IMR-90 (cell line): ENCODE measurements around the gene TSHZ3. TPM values are rescaled to one million over a fixed set of nuclear protein-coding genes. Genes with fewer than 3 reads are reported as not detected.
A peak's percentile ranks its signal among the peaks of the same experiment; 100 is the strongest.

ENCODE experiments used
- ATAC-seq: fragments of 200-7000 bp; cut with Tn5 transposase; 2 replicates; pipeline ENCODE4 v1.9.1; 2020; ENCODE audit warnings: low read depth, mild to moderate bottlenecking, moderate library complexity
- BruUV-seq: library from RNA; stranded (reverse); fragments of 400-500 nt; replicated peaks from 2 replicates; lab custom pipeline; 2021; lab: Mats Ljungman, UMichigan
- CTCF ChIA-PET: fragments of 300-600 bp; formaldehyde crosslinking; extraction: SDS; loops from one replicate; lab custom pipeline; 2021; ENCODE audit warnings: antibody characterized with exemption; lab: Yijun Ruan, JAX
- POLR2A ChIA-PET: fragments of 300-600 bp; sonication (Branson Sonifier 250); formaldehyde crosslinking; loops from one replicate; lab custom pipeline; 2022; ENCODE audit warnings: antibody characterized with exemption; ENCODE audit not compliant: unreplicated experiment; lab: Charles Lee
- DNase-seq: peaks from one replicate; pipeline ENCODE4 v3.0.0; 2013
- H2AFZ ChIP-seq: replicated peaks from 2 replicates; pipeline ENCODE3; 2013; ENCODE audit warnings: low read length, mild to moderate bottlenecking; ENCODE audit not compliant: poor library complexity
- H2AK5ac ChIP-seq: 2 replicates; pipeline ENCODE4 v1.6.1; 2013; ENCODE audit warnings: low read depth, low read length, inconsistent platforms
- H2AK9ac ChIP-seq: replicated peaks from 2 replicates; pipeline ENCODE3; 2013; ENCODE audit warnings: mild to moderate bottlenecking, low read depth, low read length, moderate library complexity; ENCODE audit not compliant: poor library complexity
- H2BK120ac ChIP-seq: 2 replicates; pipeline ENCODE4 v1.6.1; 2013; ENCODE audit warnings: low read depth, low read length, inconsistent platforms
- H2BK15ac ChIP-seq: 3 replicates; pipeline ENCODE4 v1.6.1; 2013; ENCODE audit warnings: low read depth, low read length, inconsistent platforms
- H2BK20ac ChIP-seq: 2 replicates; pipeline ENCODE4 v1.6.1; 2013; ENCODE audit warnings: low read depth, mild to moderate bottlenecking, inconsistent platforms, low read length, moderate library complexity
- H2BK5ac ChIP-seq: 2 replicates; pipeline ENCODE4 v1.6.1; 2013; ENCODE audit warnings: mild to moderate bottlenecking, low read depth, low read length, inconsistent platforms; ENCODE audit not compliant: poor library complexity, severe bottlenecking
- H3K14ac ChIP-seq: replicated peaks from 2 replicates; pipeline ENCODE4 v1.6.1; 2013; ENCODE audit warnings: low read depth, low read length, inconsistent platforms
- H3K18ac ChIP-seq: 2 replicates; pipeline ENCODE4 v1.6.1; 2013; ENCODE audit warnings: low read depth, low read length, control low read depth
- H3K23ac ChIP-seq: 2 replicates; pipeline ENCODE4 v1.6.1; 2013; ENCODE audit warnings: low read depth, low read length, inconsistent platforms
- H3K27ac ChIP-seq: 2 replicates; pipeline ENCODE4 v1.5.1; 2013; ENCODE audit warnings: mild to moderate bottlenecking, control low read depth, low read length; ENCODE audit not compliant: insufficient read depth
- H3K27me3 ChIP-seq: 2 replicates; pipeline ENCODE4 v1.6.1; 2013; ENCODE audit warnings: low read length; ENCODE audit not compliant: control insufficient read depth, insufficient read depth
- H3K36me3 ChIP-seq: 2 replicates; pipeline ENCODE4 v1.6.1; 2013; ENCODE audit warnings: low read length, mixed read lengths; ENCODE audit not compliant: control insufficient read depth, insufficient read depth
- H3K4ac ChIP-seq: 2 replicates; pipeline ENCODE4 v1.6.1; 2013; ENCODE audit warnings: low read depth, low read length, inconsistent platforms
- H3K4me1 ChIP-seq: 2 replicates; pipeline ENCODE4 v1.6.1; 2013; ENCODE audit warnings: low read length, mixed read lengths; ENCODE audit not compliant: control insufficient read depth, insufficient read depth
- H3K4me2 ChIP-seq: 2 replicates; pipeline ENCODE4 v1.6.1; 2013; ENCODE audit warnings: low read depth, mild to moderate bottlenecking, control low read depth, low read length, moderate library complexity
- H3K4me3 ChIP-seq: 2 replicates; pipeline ENCODE4 v1.5.1; 2013; ENCODE audit warnings: low read depth, mild to moderate bottlenecking, control low read depth, low read length, moderate library complexity; ENCODE audit not compliant: insufficient read depth
- H3K56ac ChIP-seq: 2 replicates; pipeline ENCODE4 v1.6.1; 2013; ENCODE audit warnings: low read length, inconsistent platforms; ENCODE audit not compliant: insufficient read depth; ENCODE audit errors: extremely low read depth
- H3K79me1 ChIP-seq, 2 experiments: 2 replicates each; pipeline ENCODE4 v1.6.1; 2013; ENCODE audit warnings: low read length in 2 of 2, inconsistent platforms in 1 of 2, low read depth in 1 of 2
- H3K9ac ChIP-seq: 2 replicates; pipeline ENCODE4 v1.6.1; 2013; ENCODE audit warnings: low read depth, low read length, control low read depth
- H3K9me1 ChIP-seq: 2 replicates; pipeline ENCODE4 v1.6.1; 2013; ENCODE audit warnings: low read length, inconsistent platforms; ENCODE audit not compliant: insufficient read depth
- H3K9me3 ChIP-seq: 2 replicates; pipeline ENCODE4 v1.6.1; 2013; ENCODE audit warnings: low read length; ENCODE audit not compliant: control insufficient read depth, insufficient read depth
- H4K20me1 ChIP-seq: 2 replicates; pipeline ENCODE4 v1.6.1; 2013; ENCODE audit warnings: low read length, inconsistent platforms; ENCODE audit not compliant: insufficient read depth
- H4K5ac ChIP-seq: 2 replicates; pipeline ENCODE4 v1.6.1; 2013; ENCODE audit warnings: mild to moderate bottlenecking, low read depth, low read length, control low read depth
- H4K8ac ChIP-seq, 2 experiments: 2 replicates each; pipeline ENCODE4 v1.6.1; 2013; ENCODE audit warnings: low read depth in 2 of 2, low read length in 2 of 2, control low read depth in 1 of 2, inconsistent platforms in 1 of 2
- H4K91ac ChIP-seq: 2 replicates; pipeline ENCODE4 v1.6.1; 2013; ENCODE audit warnings: low read depth, low read length, inconsistent platforms; ENCODE audit not compliant: insufficient read depth
- CEBPB ChIP-seq: IDR thresholded peaks from 2 replicates; pipeline ENCODE4 v1.6.1; 2012; ENCODE audit warnings: low read depth, low read length, improper control_type of control experiment
- MAZ ChIP-seq: IDR thresholded peaks from 2 replicates; pipeline ENCODE4 v1.6.1; 2012; ENCODE audit warnings: low read depth, mild to moderate bottlenecking, low read length, improper control_type of control experiment, moderate library complexity, borderline replicate concordance
- NFE2L2 ChIP-seq: fragments of 150-350 bp; IDR thresholded peaks from 2 replicates; pipeline ENCODE4 v1.6.1; 2016; ENCODE audit warnings: low read depth, mild to moderate bottlenecking, low read length
- POLR2A ChIP-seq: IDR thresholded peaks from 2 replicates; pipeline ENCODE4 v1.6.1; 2012; ENCODE audit warnings: mild to moderate bottlenecking, low read depth, low read length
- RAD21 ChIP-seq: IDR thresholded peaks from 2 replicates; pipeline ENCODE4 v1.6.1; 2012; ENCODE audit warnings: low read length, improper control_type of control experiment
- WGBS, 2 experiments: methylation state at CpG; one replicate each; pipeline versions ENCODE4 v1.1.5 to v1.1.7; 2013; ENCODE audit warnings: missing lambda C conversion rate in 2 of 2; ENCODE audit not compliant: insufficient read length in 1 of 2; ENCODE audit errors: extremely low coverage in 2 of 2; 5-methylcytosine and 5-hydroxymethylcytosine counted together
- dilution Hi-C: fragments of 300-500 bp; cut with HindIII; formaldehyde crosslinking; loops from one replicate; pipeline ENCODE4 v1.14.3; 2018; ENCODE audit warnings: low sequenced_read_pairs; ENCODE audit not compliant: unreplicated experiment
- in situ Hi-C: fragments of 300-500 bp; cut with MboI; formaldehyde crosslinking; loops from 3 replicates; pipeline ENCODE4 v1.14.3; 2019; ENCODE audit warnings: low sequenced_read_pairs, inconsistent platforms, mixed read lengths
- intact Hi-C: fragments of 100-400 bp; cut with micrococcal nuclease; formaldehyde crosslinking; loops from 2 replicates; pipeline ENCODE4 v1.10.0; 2022
- polyA plus RNA-seq, 3 experiments: library from polyadenylated mRNA; depleted of rRNA; stranded (reverse); fragments of >200 nt; gene quantifications; 2 replicates each; pipeline ENCODE4 v1.2.3, GENCODE V29; 2012; ENCODE audit warnings: low replicate concordance in 1 of 3
- total RNA-seq: library from RNA; depleted of rRNA; stranded (reverse); fragments of >200 nt; gene quantifications from 2 replicates; pipeline ENCODE4 v1.2.3, GENCODE V29; 2012
- TF ChIP-seq, protein P1 (sequence below): fragments of 150-350 bp; IDR thresholded peaks from 2 replicates; pipeline ENCODE4 v1.6.1; 2017; ENCODE audit warnings: mild to moderate bottlenecking, antibody characterized with exemption, low read length, low read depth

TSHZ3 gene
- total and polyA plus RNA-seq, 2 of the 4 experiments (the other 2 are of a cell fraction), result 8.1 to 13.0 TPM

DNA sequence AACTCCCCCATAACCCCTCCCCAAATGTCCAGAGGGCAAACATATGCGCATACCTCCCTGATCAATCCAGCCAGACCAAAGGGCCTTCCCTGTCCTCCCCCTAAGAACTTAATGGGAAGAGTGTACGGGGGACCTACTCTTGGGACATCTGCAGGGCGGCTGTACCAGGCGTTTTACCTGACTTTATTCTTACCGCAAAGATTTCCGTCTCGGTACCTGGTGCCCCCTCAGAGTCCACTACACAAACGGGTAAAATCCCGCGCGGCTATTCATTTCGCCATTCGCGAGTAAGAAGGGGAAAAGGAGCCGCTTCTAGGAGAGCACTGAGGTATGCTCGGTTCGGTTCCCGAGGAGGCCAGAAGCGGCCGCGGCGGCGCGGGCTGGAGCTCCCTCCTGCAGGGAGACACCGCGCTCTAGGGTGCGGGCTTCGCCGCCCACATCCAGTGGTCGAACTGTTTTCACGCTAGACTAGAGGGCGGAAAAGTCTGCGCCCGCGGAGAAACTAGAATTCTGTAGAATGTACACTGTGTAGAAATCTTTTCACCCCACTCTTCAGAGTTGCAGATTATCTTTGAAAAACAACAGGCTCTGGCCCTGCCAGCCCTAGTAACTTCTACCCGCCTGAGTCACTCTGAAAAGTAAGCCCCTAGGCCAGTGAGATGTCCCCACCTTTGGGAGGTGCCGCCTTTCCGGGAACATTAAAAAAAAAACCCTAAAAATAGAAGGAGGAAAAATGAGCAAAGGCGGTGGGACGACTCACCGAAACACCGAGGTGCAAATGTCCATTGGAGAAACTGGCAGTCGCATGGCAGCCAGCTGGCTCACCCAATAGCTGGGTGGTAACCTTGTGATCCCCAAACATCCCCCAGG lies 3.8 kb upstream of the TSHZ3 start:
- H3K9me1 ChIP-seq, result peaks cover 8% of the 10 kb centered on the region
- H3K27me3 ChIP-seq, result no peaks in the 10 kb centered on the region
- no peak overlapping the region; the same call in 1 of the 2 replicates for H4K5ac ChIP-seq
- H3K14ac ChIP-seq, result 0 out of 2 replicates have a peak overlapping the region, but pooled peaks have one; percentile 45
- H2BK5ac ChIP-seq, result no peak overlapping the region
- H3K4ac ChIP-seq, result peak overlapping the region; percentile 77
- peak overlapping the region; percentile 51; the same call in 1 of the 3 replicates for H2BK15ac ChIP-seq
- peaks cover 27 to 41% of the 10 kb centered on the region in 2 experiments for H3K79me1 ChIP-seq
- H3K27ac ChIP-seq, result no peak overlapping the region
- peak overlapping the region; percentile 78; the same call in 1 of the 2 replicates for H2AK5ac ChIP-seq
- ATAC-seq, result no peak
- H3K4me1 ChIP-seq, result peaks cover 9% of the 10 kb centered on the region
- no peak for DNase-seq
- peak overlapping the region; percentile 95; the same call in 1 of the 2 replicates for H3K4me2 ChIP-seq
- no peak overlapping the region for H3K4me3 ChIP-seq
- BruUV-seq, result no TSS peak
- peak overlapping the region; percentile 44 for H3K23ac ChIP-seq
- in situ Hi-C loops, result no loop called here
- H3K18ac ChIP-seq, result no peak overlapping the region; the same call in 1 of the 2 replicates
- H3K9ac ChIP-seq, result no peak overlapping the region
- peaks cover 6% of the 10 kb centered on the region; the same call in 1 of the 2 replicates for H4K20me1 ChIP-seq
- H3K56ac ChIP-seq, result no peak overlapping the region
- TF ChIP-seq, protein P1, sequence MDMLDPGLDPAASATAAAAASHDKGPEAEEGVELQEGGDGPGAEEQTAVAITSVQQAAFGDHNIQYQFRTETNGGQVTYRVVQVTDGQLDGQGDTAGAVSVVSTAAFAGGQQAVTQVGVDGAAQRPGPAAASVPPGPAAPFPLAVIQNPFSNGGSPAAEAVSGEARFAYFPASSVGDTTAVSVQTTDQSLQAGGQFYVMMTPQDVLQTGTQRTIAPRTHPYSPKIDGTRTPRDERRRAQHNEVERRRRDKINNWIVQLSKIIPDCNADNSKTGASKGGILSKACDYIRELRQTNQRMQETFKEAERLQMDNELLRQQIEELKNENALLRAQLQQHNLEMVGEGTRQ, result no peak
- no peak for TF ChIP-seq CEBPB
- TF ChIP-seq NFE2L2, result no peak
- TF ChIP-seq POLR2A, result no peak
- no peak for TF ChIP-seq RAD21
- no peak for TF ChIP-seq MAZ
- H4K8ac ChIP-seq, result peak overlapping the region in 1 of 2 experiments; percentile 26; a peak in 2 of 4 replicates
- intact Hi-C loops, result loop anchor here (5.0 kb wide), 2 partner anchors 194 to 671 kb away; no protein-coding TSS in a partner anchor
- POLR2A ChIA-PET, result no interaction called here
- CTCF ChIA-PET, result interaction anchor here (0.6 kb wide), 1 partner anchor 31 kb away, joined by 3 read pairs; no protein-coding TSS in a partner anchor
- dilution Hi-C loops, result no loop called here
- no peak overlapping the region for H2BK120ac ChIP-seq
- H3K9me3 ChIP-seq, result no peaks in the 10 kb centered on the region
- no peaks in the 10 kb centered on the region for H3K36me3 ChIP-seq
- WGBS, 2 experiments, result 61% methylated on average over 19 of the region's 43 CpGs; no CpG with 5 or more reads in 1 of the 2 experiments
- H4K91ac ChIP-seq, result peak overlapping the region; percentile 41; the same call in 1 of the 2 replicates
- H2BK20ac ChIP-seq, result no peak overlapping the region
- peak overlapping the region; percentile 88 for H2AFZ ChIP-seq
- H2AK9ac ChIP-seq, result peak overlapping the region; percentile 71
